ENCODE data around the gene KIAA0232.

DNA sequence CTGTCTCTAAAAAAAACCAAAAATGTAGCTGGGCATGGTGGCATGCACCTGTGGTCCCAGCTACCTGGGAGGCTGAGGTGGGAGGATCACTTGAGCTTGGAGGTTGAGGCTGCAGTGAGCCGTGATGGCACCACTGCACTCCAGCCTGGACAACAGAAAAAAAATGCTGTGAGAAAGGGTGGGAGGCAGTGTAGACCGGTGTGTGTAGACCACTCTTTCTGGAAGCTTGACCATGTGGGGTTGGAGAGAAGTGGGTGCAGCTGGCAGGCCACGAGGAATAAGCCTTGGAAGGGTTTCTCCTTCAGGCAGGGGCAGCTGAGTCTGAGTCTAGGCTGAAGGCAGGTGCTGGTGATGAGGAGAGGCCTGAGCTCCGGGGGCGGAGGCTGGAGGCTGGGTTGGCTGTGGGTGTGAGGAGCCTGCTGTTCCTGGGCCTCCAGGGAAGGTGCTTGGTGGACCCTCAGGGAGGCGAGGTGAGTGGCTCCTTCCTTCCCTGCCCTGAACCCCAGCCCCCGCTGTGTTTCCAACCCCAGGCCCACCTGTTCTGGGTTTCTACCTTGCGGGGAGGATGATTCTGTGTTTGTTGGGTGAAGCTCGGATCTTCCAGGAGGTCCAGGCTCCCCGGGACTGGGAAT lies 117.8 kb downstream of the KIAA0232 start:
- no peak for TF ChIP-seq TAF1 (IDR thresholded peaks at IDR 0.05; ENCODE audit: borderline replicate concordance, low read depth, low read length)
- no peak for TF ChIP-seq POLR2A (IDR thresholded peaks at IDR 0.05; ENCODE audit: low read depth, low read length)
- TF ChIP-seq POLR2AphosphoS5 (IDR thresholded peaks at IDR 0.05; ENCODE audit: low read depth, low read length): no peak
